OCI-LY7 (cell line): ENCODE results near the gene TOP3A. TPM values are rescaled to one million over a fixed set of nuclear protein-coding genes. Genes with fewer than 3 reads are reported as not detected.

Source experiments
- BruUV-seq: library from RNA; stranded (reverse); fragments of 400-500 nt; replicated peaks from 2 replicates; lab custom pipeline; 2021; lab: Mats Ljungman, UMichigan
- CTCF ChIA-PET: fragments of 300-600 bp; sonication (Branson Sonifier 250); formaldehyde crosslinking; loops from one replicate; lab custom pipeline; 2022; ENCODE audit warnings: antibody characterized with exemption; ENCODE audit not compliant: unreplicated experiment; lab: Charles Lee
- POLR2A ChIA-PET: fragments of 300-600 bp; sonication (Branson Sonifier 250); formaldehyde crosslinking; loops from one replicate; lab custom pipeline; 2022; ENCODE audit warnings: antibody characterized with exemption; lab: Charles Lee
- DNase-seq: peaks from one replicate; pipeline ENCODE4 v3.0.0-alpha.2; 2015; ENCODE audit warnings: low spot score
- H2AFZ ChIP-seq: fragments of 200-600 bp; sonication (generic), shearing (Covaris generic); 2 replicates; pipeline ENCODE4 v1.6.1; 2014; ENCODE audit warnings: mild to moderate bottlenecking, antibody characterized with exemption, low read length, moderate library complexity
- H3K27ac ChIP-seq: fragments of 200-600 bp; sonication (generic); 2 replicates; pipeline ENCODE4 v1.5.1; 2014; ENCODE audit warnings: mixed run types, low read depth, mild to moderate bottlenecking, moderate library complexity, low read length, inconsistent platforms; ENCODE audit not compliant: poor library complexity, severe bottlenecking
- H3K36me3 ChIP-seq: fragments of 200-600 bp; sonication (generic); 2 replicates; pipeline ENCODE4 v1.6.1; 2014; ENCODE audit warnings: mild to moderate bottlenecking, antibody characterized with exemption, low read length, moderate library complexity, mixed read lengths; ENCODE audit not compliant: insufficient read depth
- H3K4me1 ChIP-seq: fragments of 200-600 bp; sonication (generic); 2 replicates; pipeline ENCODE4 v1.5.1; 2014; ENCODE audit warnings: mild to moderate bottlenecking, low read length; ENCODE audit not compliant: insufficient read depth, poor library complexity, severe bottlenecking
- H3K4me2 ChIP-seq: fragments of 200-600 bp; sonication (generic); 2 replicates; pipeline ENCODE4 v1.6.1; 2014; ENCODE audit warnings: mild to moderate bottlenecking, low read length
- H3K4me3 ChIP-seq: fragments of 200-600 bp; sonication (generic); 2 replicates; pipeline ENCODE4 v1.5.1; 2014; ENCODE audit warnings: mild to moderate bottlenecking, low read depth, low read length; ENCODE audit not compliant: poor library complexity, severe bottlenecking
- H3K79me2 ChIP-seq: fragments of 200-600 bp; sonication (generic); 2 replicates; pipeline ENCODE4 v1.6.1; 2016; ENCODE audit warnings: low read depth, mild to moderate bottlenecking, low read length, moderate library complexity, mixed read lengths; ENCODE audit not compliant: insufficient read depth
- H3K9me2 ChIP-seq: fragments of 200-600 bp; sonication (generic); 2 replicates; pipeline ENCODE4 v1.6.1; 2016; ENCODE audit warnings: mild to moderate bottlenecking, low read length, mixed read lengths; ENCODE audit not compliant: insufficient read depth
- H3K9me3 ChIP-seq: fragments of 200-600 bp; sonication (generic); 2 replicates; pipeline ENCODE4 v1.6.1; 2014; ENCODE audit warnings: mild to moderate bottlenecking, mixed run types, low read length, mixed read lengths
- H4K20me1 ChIP-seq: fragments of 200-600 bp; sonication (generic); 2 replicates; pipeline ENCODE4 v1.6.1; 2014; ENCODE audit warnings: mild to moderate bottlenecking, antibody characterized with exemption, low read length, moderate library complexity, mixed read lengths; ENCODE audit not compliant: insufficient read depth
- CTCF ChIP-seq: fragments of 200-600 bp; sonication (generic); conservative IDR thresholded peaks from 2 replicates; pipeline ENCODE4 v1.5.1; 2014; ENCODE audit warnings: mild to moderate bottlenecking, antibody characterized with exemption, low read length, moderate library complexity, mixed read lengths
- EZH2phosphoT487 ChIP-seq: fragments of 200-600 bp; sonication (generic); IDR thresholded peaks from 2 replicates; pipeline ENCODE4 v1.6.1; 2018; ENCODE audit warnings: low read depth, borderline replicate concordance, mild to moderate bottlenecking, mixed run types, antibody characterized with exemption, low read length, moderate library complexity, mixed read lengths
- intact Hi-C: fragments of 100-400 bp; cut with micrococcal nuclease; formaldehyde crosslinking; loops from one replicate; pipeline ENCODE4 v1.10.0; 2022; ENCODE audit not compliant: unreplicated experiment
- total RNA-seq, 2 experiments: library from RNA; depleted of rRNA in 1 of 2; stranded (reverse); fragments of >200 nt in 1 of 2; shearing (Covaris generic) in 1 of 2; gene quantifications; 2 replicates each; pipeline ENCODE4 v1.2.3, GENCODE V29; 2014 to 2022

Gene TOP3A
- total RNA-seq, 2 experiments from 2014 or later, result 48.3 to 64.4 TPM

GRCh38 chr17:18361837-18362697 lies 47.3 kb upstream of the TOP3A start:
- TF ChIP-seq EZH2phosphoT487 (no peak), CTCF (no peak)

DNA sequence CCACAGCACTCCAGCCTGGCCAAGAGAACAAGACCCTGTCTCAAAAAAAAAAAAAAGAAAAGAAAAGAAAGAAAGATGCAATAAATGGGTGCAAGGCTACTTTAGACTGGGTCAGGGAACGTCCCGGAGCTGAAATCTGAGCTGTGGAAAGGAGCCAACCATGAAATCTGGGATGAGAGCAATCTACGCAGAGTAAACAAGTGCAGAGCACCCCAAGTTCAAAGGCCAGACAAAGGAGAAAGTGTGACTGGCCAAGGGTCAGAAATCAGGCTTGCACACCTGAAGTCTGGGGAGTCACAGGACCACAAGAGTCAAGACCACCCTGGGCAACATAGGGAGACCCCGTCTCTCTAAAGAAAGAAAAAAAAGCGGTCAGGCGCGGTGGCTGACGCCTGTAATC lies 45.7 kb upstream of the TOP3A start:
- no peaks in the 10 kb centered on the region for H3K9me3 ChIP-seq
- peaks cover 43% of the 10 kb centered on the region for H3K79me2 ChIP-seq
- no peak overlapping the region for H3K27ac ChIP-seq
- peaks cover 17% of the 10 kb centered on the region for H3K4me1 ChIP-seq
- DNase-seq, result no peak
- CTCF ChIA-PET, result no interaction called here
- no peaks in the 10 kb centered on the region for H3K9me2 ChIP-seq
- BruUV-seq, result no TSS peak
- H3K36me3 ChIP-seq, result peaks cover 52% of the 10 kb centered on the region
- H2AFZ ChIP-seq, result no peak overlapping the region
- H3K4me2 ChIP-seq, result no peak overlapping the region
- intact Hi-C loops, result loop anchor here (5.0 kb wide), 1 partner anchor 103 kb away; the partner anchor contains the start of gene FLII
- H3K4me3 ChIP-seq, result no peak overlapping the region
- POLR2A ChIA-PET, result interaction anchor here (0.7 kb wide), 1 partner anchor 356 kb away, joined by 3 read pairs; no protein-coding TSS in a partner anchor
- TF ChIP-seq EZH2phosphoT487 (no peak), CTCF (no peak)
- no peaks in the 10 kb centered on the region for H4K20me1 ChIP-seq

More at GRCh38 chr17:18361837-18362697, 47.3 kb upstream of the TOP3A start:
- H3K27ac ChIP-seq, result peak overlapping the region; percentile 46
- H3K4me3 ChIP-seq, result peak overlapping the region; percentile 85
- BruUV-seq, result TSS peak; percentile 68
- peaks cover 40% of the 10 kb centered on the region for H3K36me3 ChIP-seq
- POLR2A ChIA-PET, result interaction anchor here (0.6 to 1.3 kb wide), 4 partner anchors 15 to 497 kb away, joined by 3 to 4 read pairs (median 4); no protein-coding TSS in a partner anchor
- H2AFZ ChIP-seq, result no peak overlapping the region
- DNase-seq, result peak; percentile 9
- peak overlapping the region; percentile 73 for H3K4me2 ChIP-seq
- CTCF ChIA-PET, result no interaction called here
- no peaks in the 10 kb centered on the region for H3K9me3 ChIP-seq
- no peaks in the 10 kb centered on the region for H3K9me2 ChIP-seq
- H3K4me1 ChIP-seq, result peaks cover 17% of the 10 kb centered on the region
- peaks cover 43% of the 10 kb centered on the region for H3K79me2 ChIP-seq
- intact Hi-C loops, result loop anchor here (5.0 kb wide), 1 partner anchor 105 kb away; the partner anchor contains the start of gene FLII
- no peaks in the 10 kb centered on the region for H4K20me1 ChIP-seq

DNA sequence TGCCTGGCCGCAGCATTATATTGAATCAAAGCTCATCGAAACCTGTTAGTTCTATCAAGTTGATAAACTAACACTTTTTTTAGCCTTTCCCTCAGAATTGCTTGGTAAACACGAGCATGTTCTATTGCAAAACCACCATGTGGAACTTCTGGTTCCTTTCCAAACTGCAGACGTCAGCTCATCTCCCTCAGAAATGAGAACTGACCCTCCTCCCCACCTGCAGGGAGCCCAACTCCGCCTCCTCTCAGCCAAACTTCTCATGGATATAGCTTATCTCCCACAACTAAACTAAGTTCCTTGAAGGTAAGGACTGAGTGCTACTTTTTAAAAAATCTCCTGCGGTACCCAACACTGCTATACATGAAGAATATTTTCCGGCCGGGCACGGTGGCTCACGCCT lies 41.8 kb upstream of the TOP3A start:
- intact Hi-C loops, result no loop called here
- no peak for DNase-seq
- Histone ChIP-seq H4K20me1 (no peaks in the 10 kb centered on the region), H3K36me3 (peaks cover 80% of the 10 kb centered on the region), H3K9me3 (no peaks in the 10 kb centered on the region), H2AFZ (no peak overlapping the region), H3K79me2 (peaks cover 28% of the 10 kb centered on the region; the same call in 1 of the 2 replicates), H3K9me2 (no peaks in the 10 kb centered on the region), H3K4me2 (no peak overlapping the region), H3K4me1 (peaks cover 3% of the 10 kb centered on the region), H3K4me3 (no peak overlapping the region), H3K27ac (no peak overlapping the region)
- no TSS peak for BruUV-seq
- no peak for TF ChIP-seq EZH2phosphoT487
- CTCF ChIA-PET, result no interaction called here
- POLR2A ChIA-PET, result no interaction called here
